GM12801 (cell line): Measurements from ENCODE around the gene SARM1.

Source experiments
- TF ChIP-seq, protein P1 (sequence below): IDR thresholded peaks from one replicate; pipeline ENCODE4 v1.5.1; 2011; ENCODE audit warnings: control low read depth; ENCODE audit not compliant: insufficient read length; ENCODE audit errors: extremely low read depth

The SARM1 gene

GRCh38 chr17:28366605-28367004, 4.9 kb upstream of the SARM1 start:
- TF ChIP-seq, protein P1, sequence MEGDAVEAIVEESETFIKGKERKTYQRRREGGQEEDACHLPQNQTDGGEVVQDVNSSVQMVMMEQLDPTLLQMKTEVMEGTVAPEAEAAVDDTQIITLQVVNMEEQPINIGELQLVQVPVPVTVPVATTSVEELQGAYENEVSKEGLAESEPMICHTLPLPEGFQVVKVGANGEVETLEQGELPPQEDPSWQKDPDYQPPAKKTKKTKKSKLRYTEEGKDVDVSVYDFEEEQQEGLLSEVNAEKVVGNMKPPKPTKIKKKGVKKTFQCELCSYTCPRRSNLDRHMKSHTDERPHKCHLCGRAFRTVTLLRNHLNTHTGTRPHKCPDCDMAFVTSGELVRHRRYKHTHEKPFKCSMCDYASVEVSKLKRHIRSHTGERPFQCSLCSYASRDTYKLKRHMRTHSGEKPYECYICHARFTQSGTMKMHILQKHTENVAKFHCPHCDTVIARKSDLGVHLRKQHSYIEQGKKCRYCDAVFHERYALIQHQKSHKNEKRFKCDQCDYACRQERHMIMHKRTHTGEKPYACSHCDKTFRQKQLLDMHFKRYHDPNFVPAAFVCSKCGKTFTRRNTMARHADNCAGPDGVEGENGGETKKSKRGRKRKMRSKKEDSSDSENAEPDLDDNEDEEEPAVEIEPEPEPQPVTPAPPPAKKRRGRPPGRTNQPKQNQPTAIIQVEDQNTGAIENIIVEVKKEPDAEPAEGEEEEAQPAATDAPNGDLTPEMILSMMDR = no peak

DNA sequence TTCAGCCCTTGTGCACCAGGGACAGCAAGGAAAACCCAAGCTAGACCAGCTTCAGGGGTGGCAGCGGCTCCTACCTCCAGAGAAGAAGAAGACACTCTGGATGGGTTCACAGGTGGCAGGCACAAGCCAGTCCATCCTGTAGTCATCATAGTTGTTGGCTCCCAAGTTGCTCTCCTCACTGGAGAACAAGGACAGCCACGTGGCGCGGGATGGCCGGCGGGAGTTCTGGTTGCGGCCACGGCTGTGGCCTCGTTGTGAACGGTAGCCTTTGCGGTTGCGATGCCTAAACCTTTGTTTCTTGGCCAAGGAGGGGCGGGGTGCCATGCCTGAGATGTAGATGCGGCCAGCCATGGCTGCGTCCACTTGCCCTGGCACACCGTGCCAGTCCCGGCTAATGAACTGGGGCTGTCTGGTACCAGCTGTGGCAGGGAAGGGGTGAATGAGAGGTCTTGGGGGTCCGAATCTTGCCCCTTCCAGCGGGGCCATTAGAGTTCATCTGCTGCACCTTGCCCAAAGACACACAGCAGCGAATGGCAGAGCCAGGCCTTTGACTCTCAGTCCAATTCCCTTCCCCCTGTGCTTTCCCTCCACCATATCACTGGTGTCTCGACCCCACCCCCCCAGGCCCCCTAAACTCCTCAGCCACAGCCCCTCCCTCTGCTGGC, 3.7 kb upstream of the SARM1 start:
- TF ChIP-seq, protein P1 = no peak

DNA sequence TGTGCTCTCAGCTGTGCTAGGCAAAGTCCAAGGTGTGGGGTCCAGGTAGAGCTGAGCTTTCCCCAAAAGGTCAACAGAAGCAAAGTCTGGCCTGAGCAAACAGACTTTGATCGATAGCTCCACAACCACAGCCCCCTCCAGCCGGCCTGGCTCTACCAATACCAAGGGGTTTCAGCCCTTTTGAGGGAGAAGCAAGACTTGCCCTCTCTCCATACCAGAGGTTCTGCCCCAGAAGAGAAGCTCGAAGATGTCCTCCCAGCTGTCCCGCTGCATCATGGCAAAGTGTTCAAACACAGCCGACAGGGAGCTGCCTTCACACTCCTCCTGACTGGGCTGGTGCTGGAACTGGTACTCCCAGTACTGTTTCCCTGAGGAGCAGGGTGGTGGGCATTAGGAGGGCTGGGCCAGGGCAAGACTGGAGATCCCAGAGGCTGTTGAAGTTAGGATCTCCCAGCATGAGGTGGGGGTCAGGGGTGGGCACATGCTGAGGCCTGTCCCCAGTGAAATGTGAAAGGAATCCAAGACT, 3.1 kb upstream of the SARM1 start:
- TF ChIP-seq, protein P1 = no peak

DNA sequence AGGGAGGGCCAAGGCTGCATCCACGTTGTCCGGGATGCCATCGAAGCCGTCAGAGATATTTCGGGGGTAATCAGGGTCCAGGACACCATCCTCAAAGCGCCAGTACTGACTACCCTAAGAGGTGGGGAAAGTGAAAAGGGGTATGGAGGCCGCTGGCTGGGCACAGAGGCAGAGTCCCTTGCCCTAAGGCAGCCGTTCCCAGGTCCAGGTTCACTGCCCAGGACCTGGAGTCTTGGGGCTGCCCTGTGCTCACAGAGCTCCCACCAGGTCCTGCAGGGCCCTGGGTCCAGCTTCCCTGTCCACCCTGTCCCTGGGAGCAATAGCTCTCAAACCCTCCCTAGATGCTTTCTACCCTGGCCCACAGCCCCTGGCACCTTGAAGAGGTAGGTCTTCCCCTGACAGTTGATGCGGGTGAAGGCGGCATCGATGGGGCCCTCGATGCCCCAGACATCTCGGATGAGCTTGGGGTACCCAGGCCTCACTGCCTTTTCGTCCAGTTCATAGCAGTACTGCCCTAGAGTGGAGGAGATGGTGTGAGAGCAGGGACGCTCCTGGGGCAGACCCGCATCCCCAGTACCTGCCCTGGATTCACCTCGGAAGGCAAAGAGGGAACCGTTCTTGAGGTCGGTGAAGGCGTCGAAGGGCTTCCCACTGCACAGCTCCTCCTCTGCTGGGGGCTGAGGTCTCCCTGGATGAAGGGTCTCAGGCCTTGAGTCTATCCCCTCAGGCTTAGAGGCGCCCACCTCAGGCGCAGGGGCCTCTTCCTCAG, 2.4 kb upstream of the SARM1 start:
- TF ChIP-seq, protein P1 = no peak

- TF ChIP-seq, protein P1 = no peak
Measured at GRCh38 chr17:28369684-28370034, 1.8 kb upstream of the SARM1 start.

- TF ChIP-seq, protein P1 = no peak
Measured at GRCh38 chr17:28370035-28370743, 1.3 kb upstream of the SARM1 start, which contains the start of gene VTN. VTN (minus strand) TSS chr17:28370307; CDS start chr17:28370203, 104 bp downstream.

GRCh38 chr17:28370744-28371103, 770 bp upstream of the SARM1 start:
- TF ChIP-seq, protein P1 = no peak
